NCI-H524 (cell line): Measurements from ENCODE around the gene CAVIN3.
A peak's percentile ranks its signal among the peaks of the same experiment; 100 is the strongest.
"Not testable (repeated sequence)": the region's sequence is repeated elsewhere in the genome, so short reads cannot be mapped to it uniquely, and the experiment has no call there.

Experiments used
- DNase-seq, 2 experiments: peaks; one replicate each; lab custom pipeline; 2025; lab: John Stamatoyannopoulos, UW

CAVIN3 gene

DNA sequence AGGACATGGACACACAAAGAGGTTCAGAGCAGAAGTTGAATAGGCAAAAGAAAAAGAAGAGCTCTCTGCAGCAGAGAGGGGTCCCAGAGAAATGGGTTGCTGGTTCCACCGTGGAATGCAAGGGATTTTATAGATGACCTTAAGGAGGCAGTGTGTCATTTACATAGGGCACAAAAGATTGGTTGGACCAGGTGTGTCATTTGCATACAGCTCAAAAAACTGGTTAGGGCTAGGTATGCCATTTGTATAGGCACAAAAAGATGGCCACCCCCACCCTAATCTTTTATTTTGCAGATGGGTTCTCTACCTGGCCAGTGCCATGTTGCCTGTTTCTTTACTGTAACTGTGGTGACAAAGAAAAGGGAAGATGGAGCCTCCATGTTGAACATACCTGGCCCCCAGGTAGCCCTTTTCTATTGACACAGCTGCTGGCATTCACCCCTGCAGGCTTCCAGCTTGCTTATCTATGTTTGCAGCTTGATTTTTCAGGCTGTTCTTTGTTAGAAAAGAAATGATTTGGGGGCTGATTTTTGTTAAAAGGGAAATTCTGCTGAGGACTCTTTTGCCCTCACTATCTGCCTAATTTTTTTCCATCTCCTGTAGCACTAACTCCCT is 3.1 kb upstream of the CAVIN3 start:
- no peak for DNase-seq

DNA sequence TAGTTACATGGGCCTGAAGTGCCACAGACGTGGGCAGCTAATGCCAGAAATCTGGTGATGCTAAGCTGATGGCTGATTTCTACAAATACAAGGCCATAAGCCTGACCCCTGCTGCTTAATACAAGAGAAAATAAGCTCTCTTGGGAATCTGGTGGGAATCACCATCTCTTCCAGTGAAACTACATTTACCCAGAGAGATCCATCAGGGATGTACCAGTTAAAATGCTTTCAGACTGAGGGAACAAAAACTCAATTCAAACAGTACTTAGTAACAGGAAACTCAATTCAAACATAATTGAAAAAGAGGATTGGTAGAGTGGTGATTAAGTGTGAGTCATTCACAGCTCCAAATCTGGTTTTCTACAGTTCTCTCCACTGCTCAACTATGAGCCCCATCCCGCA is 1.7 kb upstream of the CAVIN3 start:
- DNase-seq: peak in 1 of 2 experiments; percentile 12

DNA sequence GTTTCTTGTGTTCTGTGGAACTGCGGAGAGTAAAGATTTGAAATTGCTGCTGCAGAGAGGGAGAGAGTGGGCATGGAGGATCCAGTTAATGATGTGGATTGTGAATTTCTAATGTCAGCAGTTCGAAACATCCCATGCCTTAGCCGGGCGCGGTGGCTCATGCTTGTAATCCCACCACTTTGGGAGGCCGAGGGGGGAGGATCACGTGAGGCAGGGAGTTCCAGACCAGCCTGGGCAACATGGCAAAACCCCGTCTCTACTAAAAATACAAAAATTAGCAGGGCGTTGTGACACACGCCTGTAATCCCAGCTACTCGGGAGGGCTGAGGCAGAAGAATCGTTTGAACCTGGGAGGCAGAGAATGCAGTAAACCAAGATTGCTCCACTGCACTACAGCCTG is 1.1 kb upstream of the CAVIN3 start:
- DNase-seq: no peak

DNA sequence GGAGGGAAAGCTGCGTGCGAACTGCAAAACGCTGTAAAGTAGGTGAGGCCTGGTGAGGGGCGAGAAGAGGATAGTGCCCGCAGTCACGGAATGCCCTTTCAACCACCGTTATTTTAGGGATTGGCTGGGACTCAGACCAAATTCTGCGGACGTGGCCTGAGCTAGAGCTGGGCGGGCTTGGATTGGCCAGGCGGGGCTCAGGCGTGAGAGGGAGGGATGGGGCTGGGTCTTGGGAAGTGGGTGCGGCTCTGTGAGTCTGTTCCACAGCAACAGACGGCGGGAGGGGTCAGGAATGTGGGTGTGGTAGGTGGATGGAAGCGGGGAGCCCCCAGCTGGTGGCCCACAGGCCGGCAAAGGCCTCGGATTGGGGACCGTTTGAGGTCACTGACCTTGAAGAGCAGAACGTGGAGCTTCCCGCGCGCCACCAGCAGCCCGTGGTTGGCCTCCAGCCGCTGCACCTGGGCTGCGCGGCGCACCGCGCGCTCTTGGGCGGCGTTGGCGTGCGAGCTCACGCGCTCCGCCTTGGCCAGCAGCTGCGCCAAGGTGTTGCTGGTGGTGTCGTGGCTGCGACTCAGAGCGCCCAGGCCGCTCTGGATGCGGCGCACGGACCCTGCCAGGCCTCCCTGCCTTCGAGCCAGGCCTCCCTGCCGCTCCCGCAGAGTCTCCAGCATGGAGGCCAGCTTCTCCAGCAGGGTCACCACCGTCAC is 444 bp downstream of the CAVIN3 start:
- no peak for DNase-seq

DNA sequence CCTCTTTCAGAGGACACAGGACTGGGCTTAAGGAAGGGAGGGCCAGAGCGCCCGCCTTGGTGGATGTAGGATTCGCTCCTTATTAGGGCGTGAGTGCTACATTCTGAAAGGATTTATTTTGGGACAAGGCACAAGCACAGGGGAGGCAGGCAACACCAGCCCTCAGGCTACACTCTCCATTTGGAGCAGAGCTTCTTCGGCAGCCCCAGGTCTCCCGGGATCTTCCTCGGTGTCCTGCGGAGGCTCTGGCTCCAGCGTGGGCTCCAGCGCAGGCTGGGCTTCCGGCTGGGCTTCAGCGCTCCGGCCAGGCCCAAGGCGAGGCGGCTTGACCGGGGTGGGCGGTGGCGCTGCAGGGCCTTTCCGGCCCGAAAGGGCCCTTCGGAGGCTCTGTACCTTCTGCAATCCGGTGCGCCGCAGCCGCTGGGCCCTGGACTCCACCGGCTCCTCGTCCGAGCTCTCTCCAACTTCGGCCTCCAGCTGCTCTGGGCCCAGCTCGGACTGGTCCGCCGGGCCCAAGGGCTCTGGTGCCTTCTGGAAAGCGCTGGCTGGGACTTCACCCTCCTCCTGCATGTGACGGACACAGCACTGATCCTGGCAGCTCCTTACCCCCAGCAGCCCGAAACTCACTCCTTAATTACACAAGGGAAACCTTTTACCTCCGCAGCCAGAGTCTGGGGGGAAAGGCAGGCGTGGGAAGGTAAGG is 1.1 kb downstream of the CAVIN3 start:
- DNase-seq: no peak

DNA sequence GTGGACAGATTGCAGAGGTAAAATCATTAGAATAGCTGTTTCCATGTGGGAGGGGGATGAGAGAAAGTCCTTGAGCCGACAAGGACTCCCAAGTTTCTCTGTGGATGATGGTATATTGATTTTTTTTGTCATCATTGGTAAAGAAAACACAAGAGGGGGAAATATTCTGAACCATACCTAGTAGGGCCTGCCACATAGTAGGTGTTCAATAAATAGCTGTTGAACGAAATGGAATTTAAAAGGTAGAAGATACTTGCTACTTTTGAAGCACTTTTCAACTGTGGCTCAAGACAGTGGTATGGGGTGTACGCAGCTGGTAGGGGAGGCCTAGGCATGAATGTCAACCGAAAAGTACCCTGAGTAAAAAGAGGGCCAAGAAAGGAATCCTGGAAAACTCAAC is 2.1 kb downstream of the CAVIN3 start:
- no peak for DNase-seq

DNA sequence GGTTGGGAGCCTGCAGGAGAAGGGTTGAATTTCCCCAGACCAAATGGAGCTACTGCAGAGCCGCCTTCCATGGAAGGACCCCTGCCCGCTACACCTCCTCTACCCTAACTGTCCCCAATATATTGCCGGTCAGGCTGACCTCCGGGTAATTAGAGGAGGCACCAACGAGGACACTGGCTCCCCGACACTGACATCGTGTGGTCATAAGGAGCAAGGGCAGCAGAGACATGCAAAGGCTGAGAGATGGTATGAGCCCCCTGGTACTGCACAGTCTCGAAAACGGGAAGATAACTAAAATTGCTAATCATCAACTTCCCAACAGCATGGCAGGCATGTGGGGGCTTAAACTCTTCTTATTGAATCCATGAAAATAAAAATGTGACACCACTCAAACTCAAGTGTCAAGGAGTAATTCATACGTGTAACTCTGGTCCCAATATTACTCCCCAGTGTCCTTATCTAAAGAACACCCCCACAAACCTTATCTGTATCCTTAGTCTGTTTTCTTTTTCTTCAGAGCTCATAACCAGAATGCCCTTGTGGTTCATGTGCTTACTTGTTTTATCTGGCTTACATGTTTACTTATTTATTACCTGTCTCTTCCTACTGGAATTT is 4.4 kb downstream of the CAVIN3 start:
- peak; percentile 61 to 69 for DNase-seq

DNA sequence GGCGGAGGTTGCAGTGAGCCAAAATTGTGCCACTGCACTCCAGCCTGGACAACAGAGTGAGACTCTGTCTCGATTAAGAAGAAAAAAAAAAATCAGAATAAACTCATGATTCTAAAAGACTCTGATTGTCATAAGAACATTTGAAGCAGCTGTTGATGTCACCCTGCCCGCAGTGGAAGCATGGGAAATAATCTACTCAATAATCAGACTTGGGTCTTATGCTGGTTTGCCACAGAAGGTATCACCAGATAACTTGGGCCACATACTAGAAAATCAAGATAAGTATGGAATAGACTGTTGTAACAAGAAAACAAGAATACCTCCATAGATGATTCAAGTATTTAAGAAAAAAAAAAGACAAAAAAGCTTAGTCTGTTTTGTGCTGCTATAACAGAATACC is 8.2 kb downstream of the CAVIN3 start:
- DNase-seq: no peak

DNA sequence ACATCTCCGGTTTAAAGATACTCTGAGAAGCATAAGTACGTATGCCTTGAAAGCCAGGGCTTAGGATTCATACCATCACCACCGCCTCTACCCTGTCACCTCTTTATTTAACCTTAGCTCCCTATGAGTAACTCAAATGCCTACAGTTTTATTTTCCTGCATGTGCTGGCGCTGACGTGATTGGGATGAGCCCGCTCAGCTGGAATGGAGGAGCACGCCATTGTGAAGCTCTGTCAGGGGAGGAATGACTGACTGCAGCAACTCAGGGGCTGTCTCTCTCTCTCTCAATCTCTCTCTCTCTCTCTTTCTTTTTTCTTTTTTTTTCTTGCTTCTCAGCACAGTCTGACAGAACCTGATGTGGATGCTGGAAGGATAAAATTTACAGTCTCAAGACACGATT is 12.4 kb downstream of the CAVIN3 start:
- no peak for DNase-seq

DNA sequence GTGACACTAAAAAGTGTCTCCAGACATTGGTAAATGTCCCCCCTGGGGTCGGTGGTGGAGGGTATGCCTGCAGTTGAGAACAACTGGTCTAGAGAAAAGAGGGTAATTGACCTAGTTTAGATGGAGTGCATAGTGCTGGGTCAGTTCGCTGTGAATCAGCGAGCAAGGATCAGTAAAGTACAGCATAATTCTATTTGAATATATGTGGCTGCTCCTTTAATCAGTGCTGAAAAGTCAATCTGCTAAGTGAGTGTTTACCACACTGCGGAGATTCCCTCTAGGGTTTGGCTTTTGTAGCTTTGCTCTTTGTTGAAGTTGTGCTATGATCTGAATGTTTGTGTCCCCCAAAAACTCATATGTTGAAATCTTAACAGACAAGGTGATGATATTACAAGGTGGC is 15.0 kb downstream of the CAVIN3 start:
- DNase-seq: peak; percentile 71 to 82

DNA sequence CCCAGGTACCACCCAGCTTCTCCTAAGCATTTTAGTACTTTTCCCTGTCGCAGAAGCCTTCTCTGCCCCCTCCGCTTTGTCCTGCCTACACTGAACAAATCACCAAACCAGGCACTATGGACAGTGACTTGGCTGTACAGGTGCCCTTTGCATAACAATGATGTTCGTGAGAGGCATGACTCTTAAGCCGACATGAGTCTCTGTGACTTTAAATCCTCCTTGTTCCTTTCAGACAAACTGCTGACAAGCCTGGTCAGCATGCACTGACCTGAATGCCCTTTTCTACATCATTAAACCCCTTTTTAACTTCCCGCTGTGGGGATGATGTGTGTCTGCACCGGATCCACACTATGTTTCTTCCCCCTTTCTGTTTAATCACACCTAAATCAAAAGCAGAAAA is 16.6 kb downstream of the CAVIN3 start:
- peak in 1 of 2 experiments; percentile 43 for DNase-seq

DNA sequence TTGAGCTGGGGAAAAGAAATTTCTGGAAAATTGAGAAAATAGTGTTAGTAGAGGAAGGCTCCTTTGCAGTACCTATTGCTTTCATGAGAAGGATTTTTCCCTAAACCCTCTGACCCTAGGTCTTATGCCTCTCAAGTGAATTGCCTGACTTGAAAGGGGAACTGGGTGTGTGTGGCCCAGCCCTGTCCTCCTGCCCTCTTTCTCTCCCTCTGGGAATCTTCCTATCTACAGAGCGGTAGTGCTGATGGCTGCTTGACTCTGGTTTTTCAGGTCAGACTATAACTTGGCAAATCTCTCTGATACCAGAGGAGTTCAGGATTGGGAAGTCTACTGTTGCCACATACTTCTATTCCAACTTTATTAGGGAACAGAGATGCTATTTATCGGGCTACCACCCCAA is 19.2 kb downstream of the CAVIN3 start:
- peak in 1 of 2 experiments; percentile 64 for DNase-seq

DNA sequence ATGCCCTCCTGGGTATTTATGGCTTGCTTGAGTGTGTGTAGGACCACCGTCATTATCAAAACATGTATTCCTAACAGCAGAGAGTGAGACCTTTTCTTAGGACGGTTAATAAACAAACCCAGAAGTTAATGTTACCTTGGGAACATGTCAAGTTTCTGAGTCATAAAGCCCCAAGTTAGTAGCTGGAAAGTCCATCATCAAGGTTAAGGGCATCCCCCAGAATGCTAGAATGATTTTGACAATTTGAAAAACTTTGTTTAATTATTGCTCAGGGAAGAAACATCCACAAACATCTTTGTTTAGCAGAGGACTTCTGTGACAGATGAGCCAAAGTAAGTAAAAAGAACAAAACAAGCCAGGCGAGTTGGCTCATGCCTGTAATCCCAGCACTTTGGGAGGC is 20.0 kb downstream of the CAVIN3 start:
- DNase-seq: no peak

DNA sequence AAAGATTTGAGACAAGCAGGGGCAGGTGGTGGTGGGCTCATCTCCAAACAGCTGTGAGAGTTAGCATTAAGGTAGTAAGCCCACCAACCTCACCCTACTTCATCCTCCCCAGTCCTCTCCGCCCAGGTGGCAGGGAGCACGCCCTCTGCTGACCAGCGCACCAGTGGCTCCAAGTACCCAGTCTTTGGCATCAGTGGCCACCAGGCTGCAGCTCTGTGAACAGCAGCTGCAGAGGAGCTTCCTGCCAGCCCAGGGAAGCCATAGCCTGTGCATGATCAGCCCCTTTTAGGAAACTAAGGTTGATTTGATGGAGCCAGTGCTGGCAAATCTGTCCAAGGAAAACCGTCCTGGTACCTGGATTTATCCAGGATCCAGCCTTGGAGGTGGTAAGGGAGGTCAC is 21.7 kb downstream of the CAVIN3 start:
- DNase-seq: peak; percentile 37 to 60

DNA sequence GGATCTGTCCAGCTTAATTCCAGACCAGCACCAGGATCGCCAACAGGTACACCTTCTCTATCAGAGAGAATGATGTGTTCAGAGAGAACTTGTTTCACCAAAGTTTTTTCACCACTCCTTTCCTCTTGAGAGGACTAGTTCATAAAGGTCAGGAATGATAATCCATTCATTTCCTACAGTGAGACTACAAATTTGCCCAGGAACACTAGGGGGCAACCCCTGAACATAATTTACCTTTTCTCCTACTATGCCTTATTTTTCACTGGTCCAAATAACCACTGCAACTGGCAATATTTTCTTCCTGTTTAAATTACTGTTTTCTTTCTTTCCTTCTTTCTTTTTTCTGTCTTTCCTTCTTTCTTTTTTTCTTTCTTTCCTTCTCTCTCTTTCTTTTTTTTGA is 22.5 kb downstream of the CAVIN3 start:
- DNase-seq: peak in 1 of 2 experiments; percentile 57

DNA sequence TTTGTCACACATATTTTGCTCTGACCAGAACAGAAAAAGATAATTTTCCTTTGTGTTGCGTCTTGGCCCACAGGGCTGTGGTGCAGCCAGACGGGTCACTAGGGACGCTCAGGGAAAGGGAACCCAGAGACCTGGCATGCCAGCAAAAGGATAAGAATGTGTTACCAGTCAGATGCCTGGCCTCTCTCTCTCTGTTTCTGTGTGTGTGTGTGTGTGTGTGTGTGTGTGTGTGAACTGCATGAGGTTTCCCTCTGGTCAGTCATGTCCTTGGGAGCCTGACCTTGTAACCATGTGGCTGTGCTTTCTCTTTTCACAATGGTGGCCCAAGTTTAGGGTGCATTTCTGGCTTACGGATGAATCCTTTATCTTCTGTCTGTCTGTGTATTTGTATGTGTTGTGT is 35.3 kb downstream of the CAVIN3 start:
- DNase-seq: no peak

DNA sequence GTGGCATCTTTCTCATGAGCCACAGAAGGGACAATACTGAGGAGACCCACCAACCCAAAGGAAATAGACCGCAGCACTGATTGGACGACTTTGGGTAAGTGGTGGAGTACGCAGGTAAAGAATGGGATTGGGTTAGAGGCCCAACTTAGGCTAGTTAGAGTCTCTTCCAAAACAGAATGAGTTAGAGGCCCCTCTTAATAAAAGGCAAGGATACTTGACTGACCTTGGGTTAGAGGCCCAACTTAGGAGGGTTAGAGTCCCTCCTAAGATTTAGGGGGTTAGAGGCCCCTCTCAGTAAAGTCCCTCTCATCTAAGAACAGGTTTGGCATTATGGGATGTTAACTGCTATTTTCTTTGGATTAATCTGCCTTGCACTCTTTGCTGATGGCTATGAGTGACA is 36.1 kb downstream of the CAVIN3 start:
- DNase-seq: no peak

DNA sequence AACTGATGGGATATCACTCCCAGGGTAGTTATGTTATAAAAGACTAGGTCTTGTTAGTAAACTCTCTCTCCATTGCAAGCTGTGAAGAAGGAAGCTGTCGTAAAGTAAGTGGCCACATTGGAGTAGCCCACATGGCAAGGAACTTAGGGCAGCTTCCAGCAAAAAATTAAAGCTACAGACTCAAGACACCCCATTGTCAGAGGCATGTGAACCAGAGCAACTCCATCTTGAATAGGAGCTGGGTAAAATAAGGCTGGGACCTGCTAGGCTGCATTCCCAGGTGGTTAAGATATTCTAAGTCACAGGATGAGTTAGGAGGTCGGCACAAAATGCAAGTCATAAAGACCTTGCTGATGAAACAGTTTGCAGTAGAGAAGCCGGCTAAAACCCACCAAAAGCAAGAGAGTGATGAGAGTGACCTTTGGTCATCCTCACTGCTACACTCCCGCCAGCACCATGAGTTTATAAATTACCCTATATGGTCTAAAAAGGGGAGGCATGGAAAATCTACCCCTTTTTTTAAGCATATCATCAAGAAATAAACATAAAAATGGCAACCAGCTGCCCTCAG is 36.8 kb downstream of the CAVIN3 start:
- no peak for DNase-seq

DNA sequence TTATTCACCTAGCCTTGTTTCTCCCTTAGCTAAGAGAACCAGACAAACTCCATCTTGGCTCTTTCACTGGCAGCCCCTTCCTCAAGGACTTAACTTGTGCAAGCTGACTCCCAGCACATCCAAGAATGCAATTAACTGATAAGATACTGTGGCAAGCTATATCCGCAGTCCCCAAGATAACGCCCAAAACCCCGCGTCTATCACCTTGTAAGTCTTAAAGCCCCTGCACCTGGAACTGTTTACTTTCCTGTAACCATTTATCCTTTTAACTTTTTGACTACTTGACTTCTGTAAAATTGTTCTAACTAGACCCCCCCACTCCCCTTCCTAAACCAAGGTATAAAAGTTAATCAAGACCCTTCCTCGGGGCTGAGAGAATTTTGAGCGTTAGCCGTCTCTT is 39.5 kb downstream of the CAVIN3 start:
- DNase-seq: not testable (repeated sequence)

DNA sequence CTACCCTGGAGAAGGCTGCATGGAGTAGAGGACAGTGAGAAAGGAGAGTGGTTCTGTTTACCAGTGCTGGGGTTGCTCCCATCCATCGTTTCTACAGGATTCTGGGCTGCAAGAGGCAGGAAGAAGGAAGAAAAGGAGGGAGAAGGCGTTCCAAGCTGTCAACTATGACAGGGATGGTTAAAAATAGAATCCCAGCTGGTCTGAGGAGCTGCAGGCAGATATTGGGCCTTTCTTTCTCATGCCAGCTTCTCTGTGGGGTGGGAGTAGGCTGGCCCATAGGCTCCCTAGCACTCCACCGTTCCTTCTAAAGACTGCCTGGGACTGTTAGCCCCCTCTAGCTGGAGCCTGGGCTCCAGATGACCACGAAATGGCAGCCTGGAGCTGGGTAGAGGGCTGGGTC is 47.1 kb downstream of the CAVIN3 start:
- no peak for DNase-seq

DNA sequence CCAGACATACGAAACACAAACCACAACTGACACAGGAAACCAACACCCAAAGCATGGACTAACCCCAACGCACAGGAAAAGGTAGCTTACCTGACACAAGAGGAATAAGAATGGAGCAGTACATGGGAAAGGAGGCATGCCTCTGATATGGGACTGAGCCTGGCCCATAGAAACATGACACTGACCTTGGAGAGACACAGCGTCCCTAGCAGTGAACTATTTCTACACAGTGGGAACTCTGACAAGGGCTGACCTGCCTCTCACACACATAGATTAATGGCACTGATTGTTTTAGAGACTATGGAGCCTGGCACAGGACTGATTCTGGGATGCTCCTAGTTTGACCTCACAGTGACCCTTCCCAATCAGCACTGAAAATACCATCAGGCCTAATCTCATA is 48.7 kb downstream of the CAVIN3 start:
- DNase-seq: no peak

DNA sequence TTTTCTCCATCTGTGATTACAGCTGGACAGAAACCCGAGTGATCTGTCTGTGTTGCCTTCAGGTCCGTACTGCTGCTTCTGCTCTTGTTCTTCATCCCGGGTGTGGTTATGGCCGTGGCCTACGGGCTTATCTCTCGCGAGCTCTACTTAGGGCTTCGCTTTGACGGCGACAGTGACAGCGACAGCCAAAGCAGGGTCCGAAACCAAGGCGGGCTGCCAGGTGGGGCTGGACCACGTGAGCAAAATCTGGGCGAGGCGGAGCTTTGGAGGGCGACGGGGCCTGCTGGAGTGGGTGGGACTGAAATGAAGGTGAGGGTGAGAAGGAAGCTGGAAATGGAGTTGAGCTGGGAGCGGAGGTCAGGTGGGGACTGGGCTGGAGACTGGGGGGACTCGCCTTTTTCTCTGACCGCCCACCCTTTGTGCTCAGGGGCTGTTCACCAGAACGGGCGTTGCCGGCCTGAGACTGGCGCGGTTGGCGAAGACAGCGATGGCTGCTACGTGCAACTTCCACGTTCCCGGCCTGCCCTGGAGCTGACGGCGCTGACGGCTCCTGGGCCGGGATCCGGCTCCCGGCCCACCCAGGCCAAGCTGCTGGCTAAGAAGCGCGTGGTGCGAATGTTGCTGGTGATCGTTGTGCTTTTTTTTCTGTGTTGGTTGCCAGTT is 49.6 kb downstream of the CAVIN3 start:
- no peak for DNase-seq
